Liver (tissue), 3 donors: ENCODE results near the gene FBF1.

Source experiments
- ATF3 ChIP-seq: IDR thresholded peaks from 2 replicates; pipeline ENCODE4 v1.6.1; 2016; ENCODE audit warnings: antibody characterized with exemption
- CTCF ChIP-seq: fragments of 150-350 bp; IDR thresholded peaks from 2 replicates; pipeline ENCODE4 v1.5.1; 2017; ENCODE audit warnings: improper control_type of control experiment, low read depth, low read length; ENCODE audit not compliant: missing input control
- EGR1 ChIP-seq, 2 donors: IDR thresholded peaks; 2 replicates each; pipeline ENCODE4 v1.6.1; 2016 to 2018; ENCODE audit warnings: antibody characterized with exemption in 2 of 2, low read depth in 2 of 2
- FOXA1 ChIP-seq: IDR thresholded peaks from 2 replicates; pipeline ENCODE4 v1.6.1; 2016; ENCODE audit warnings: antibody characterized with exemption
- GABPA ChIP-seq, 2 donors: IDR thresholded peaks in 1 of 2; conservative IDR thresholded peaks in 1 of 2; 2 replicates each; pipeline ENCODE4 v1.6.1; 2016; ENCODE audit warnings: antibody characterized with exemption in 2 of 2, mild to moderate bottlenecking in 1 of 2, moderate library complexity in 1 of 2
- JUND ChIP-seq, 2 donors: IDR thresholded peaks; 2 replicates each; pipeline ENCODE4 v1.6.1; 2016; ENCODE audit warnings: antibody characterized with exemption in 2 of 2
- MAX ChIP-seq: IDR thresholded peaks from 2 replicates; pipeline ENCODE4 v1.6.1; 2016; ENCODE audit warnings: antibody characterized with exemption
- RAD21 ChIP-seq, 2 donors: IDR thresholded peaks; 2 replicates each; pipeline ENCODE4 v1.6.1; 2016; ENCODE audit warnings: antibody characterized with exemption in 2 of 2, mild to moderate bottlenecking in 2 of 2
- REST ChIP-seq: IDR thresholded peaks from 2 replicates; pipeline ENCODE4 v1.6.1; 2016; ENCODE audit warnings: antibody characterized with exemption, mild to moderate bottlenecking
- RXRA ChIP-seq, 2 donors: IDR thresholded peaks; 2 replicates each; pipeline ENCODE4 v1.6.1; 2017 to 2018; ENCODE audit warnings: antibody characterized with exemption in 2 of 2, mild to moderate bottlenecking in 1 of 2
- TAF1 ChIP-seq: conservative IDR thresholded peaks from 2 replicates; pipeline ENCODE4 v1.6.1; 2016; ENCODE audit warnings: antibody characterized with exemption, mild to moderate bottlenecking
- ZBTB33 ChIP-seq: IDR thresholded peaks from 2 replicates; pipeline ENCODE4 v1.6.1; 2016; ENCODE audit warnings: antibody characterized with exemption
- donor health status: healthy.
- donor health status: healthy.

GRCh38 chr17:75917141-75917916, 23.5 kb downstream of the FBF1 start:
- TF ChIP-seq CTCF (no peak), REST (no peak), ATF3 (no peak), RXRA (IDR thresholded peaks at IDR 0.05) (no peak), FOXA1 (no peak), TAF1 (no peak), MAX (no peak), EGR1 (IDR thresholded peaks at IDR 0.05; ENCODE audit: low read depth in 2 of 2) (no peak), ZBTB33 (no peak), GABPA (IDR thresholded peaks at IDR 0.05 in 1 of 2, conservative IDR thresholded peaks at IDR 0.05 in 1 of 2) (no peak), JUND (IDR thresholded peaks at IDR 0.05) (no peak), RAD21 (IDR thresholded peaks at IDR 0.05) (no peak)
